Activated effector memory CD4-positive, alpha-beta T cell treated with anti-CD3 and anti-CD28 coated beads, Interleukin-2, amount 50 U/mL, for 16 hours (primary cell): ENCODE results near the gene IL12RB2.
A peak's percentile ranks its signal among the peaks of the same experiment; 100 is the strongest.

Experiments used
- DNase-seq: peaks from one replicate; pipeline ENCODE4 v3.0.0-alpha.2; 2020

Gene IL12RB2

DNA sequence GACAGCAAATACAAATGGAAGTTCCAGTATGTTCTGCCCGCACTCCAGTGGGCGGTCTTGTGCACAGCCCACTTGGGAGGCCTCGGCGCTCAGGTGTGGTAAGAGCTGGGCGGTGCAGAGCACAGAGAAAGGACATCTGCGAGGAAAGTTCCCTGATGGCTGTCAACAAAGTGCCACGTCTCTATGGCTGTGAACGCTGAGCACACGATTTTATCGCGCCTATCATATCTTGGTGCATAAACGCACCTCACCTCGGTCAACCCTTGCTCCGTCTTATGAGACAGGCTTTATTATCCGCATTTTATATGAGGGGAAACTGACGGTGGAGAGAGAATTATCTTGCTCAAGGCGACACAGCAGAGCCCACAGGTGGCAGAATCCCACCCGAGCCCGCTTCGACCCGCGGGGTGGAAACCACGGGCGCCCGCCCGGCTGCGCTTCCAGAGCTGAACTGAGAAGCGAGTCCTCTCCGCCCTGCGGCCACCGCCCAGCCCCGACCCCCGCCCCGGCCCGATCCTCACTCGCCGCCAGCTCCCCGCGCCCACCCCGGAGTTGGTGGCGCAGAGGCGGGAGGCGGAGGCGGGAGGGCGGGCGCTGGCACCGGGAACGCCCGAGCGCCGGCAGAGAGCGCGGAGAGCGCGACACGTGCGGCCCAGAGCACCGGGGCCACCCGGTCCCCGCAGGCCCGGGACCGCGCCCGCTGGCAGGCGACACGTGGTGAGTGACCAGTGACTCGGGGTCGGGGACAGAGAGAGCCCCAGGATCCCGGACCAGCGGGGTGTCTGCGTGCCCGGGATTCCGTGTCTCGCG lies at the start of gene IL12RB2:
Gene IL12RB2 (plus strand): TSS at position 623 of the 810 bp plus-strand sequence. CDS start 12,496 bp downstream, outside the sequence.
- DNase-seq = peak; percentile 75

- peak; percentile 66 for DNase-seq
These were observed 46.0 kb upstream of the IL12RB2 start for GRCh38 chr1:67261680-67262079.

- no peak for DNase-seq
These were observed 44.9 kb upstream of the IL12RB2 start for GRCh38 chr1:67262735-67263134.

- no peak for DNase-seq
These were observed 43.5 kb upstream of the IL12RB2 start for GRCh38 chr1:67264152-67264551.

DNA sequence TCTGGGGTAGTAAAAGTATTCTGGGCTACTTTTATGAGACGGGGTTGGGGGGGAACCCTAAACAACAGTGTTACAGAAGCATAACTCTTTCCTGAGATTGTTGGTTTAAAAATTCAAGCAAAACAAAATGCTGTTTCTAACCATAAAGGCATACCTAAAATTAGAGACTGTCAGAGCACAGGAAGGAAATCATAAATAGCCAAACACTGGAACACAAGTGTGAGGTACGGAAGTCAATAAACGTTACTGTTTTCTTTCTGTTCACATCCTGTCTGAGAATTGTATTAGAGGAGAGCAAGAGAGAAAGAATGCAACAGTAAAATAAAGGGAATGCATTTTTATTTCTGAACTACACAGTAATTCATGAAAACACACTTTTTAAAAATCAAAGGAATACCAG lies 42.8 kb upstream of the IL12RB2 start:
- no peak for DNase-seq

GRCh38 chr1:67269061-67269460 lies 38.6 kb upstream of the IL12RB2 start:
- no peak for DNase-seq

DNA sequence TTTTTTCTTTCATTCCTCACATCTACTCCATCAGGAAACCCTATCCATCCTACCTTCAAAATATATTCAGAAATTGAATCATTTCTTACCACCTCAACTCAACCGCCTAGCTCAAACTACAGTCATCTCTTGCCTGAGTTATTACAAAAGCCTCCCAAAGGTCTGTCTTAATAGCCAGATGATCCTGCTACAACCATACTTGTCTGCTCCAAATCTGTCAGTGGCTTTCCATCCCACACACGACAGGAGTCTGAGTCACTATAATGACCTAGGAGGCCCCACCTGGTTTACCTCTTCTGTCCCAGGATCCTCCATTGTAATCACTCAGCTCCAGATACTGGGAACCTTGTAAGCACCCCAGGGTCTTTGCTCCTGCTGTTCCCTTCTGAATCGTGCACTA lies 37.1 kb upstream of the IL12RB2 start:
- no peak for DNase-seq

GRCh38 chr1:67273591-67273990 lies 34.1 kb upstream of the IL12RB2 start:
- no peak for DNase-seq

- no peak for DNase-seq
These were observed 32.9 kb upstream of the IL12RB2 start for GRCh38 chr1:67274623-67275325.

- DNase-seq = no peak
These were observed 27.0 kb upstream of the IL12RB2 start for GRCh38 chr1:67280696-67281095.

GRCh38 chr1:67281244-67281643 lies 26.4 kb upstream of the IL12RB2 start:
- DNase-seq = no peak

GRCh38 chr1:67285780-67286488 lies 21.7 kb upstream of the IL12RB2 start:
- no peak for DNase-seq

DNA sequence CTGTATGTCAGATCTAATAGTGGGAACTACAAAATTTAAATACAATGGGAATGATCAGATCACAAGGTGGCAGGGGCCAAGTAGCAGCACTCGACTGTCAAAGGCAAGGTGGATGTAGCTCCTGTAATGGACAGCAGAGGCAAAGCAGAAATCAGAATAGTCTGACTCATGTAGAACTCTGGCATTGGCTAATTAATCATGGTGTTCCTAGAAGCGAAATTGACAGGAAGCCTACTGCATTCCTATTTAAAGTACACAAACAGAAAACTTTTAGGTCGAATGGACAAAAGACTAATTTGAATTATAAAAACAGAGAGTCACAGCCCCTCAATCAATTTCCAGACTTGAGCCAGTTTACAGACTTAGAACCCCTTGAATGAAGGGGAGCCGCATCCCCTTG lies 17.4 kb upstream of the IL12RB2 start:
- no peak for DNase-seq

GRCh38 chr1:67294836-67295617 lies 12.6 kb upstream of the IL12RB2 start:
- no peak for DNase-seq

DNA sequence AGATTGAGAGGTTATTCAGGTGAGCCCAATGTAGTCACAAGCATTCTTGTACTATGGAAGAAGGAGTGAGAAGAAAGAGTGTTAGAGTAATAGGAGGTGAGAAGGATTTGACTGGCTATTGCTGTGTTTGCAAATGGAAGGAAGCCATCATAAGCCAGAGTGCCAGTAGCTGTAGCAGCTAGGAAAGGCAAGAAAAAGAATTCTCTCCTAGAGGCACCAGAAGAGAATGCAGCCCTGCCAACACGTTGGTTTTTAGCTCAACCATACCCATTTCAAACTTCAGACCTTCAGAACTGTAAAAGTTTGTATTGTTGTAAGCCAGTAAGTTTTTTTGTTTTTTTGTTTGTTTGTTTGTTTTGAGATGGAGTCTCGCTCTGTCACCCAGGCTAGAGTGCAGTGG lies 8.9 kb upstream of the IL12RB2 start:
- DNase-seq = no peak

GRCh38 chr1:67299296-67299695 lies 8.4 kb upstream of the IL12RB2 start:
- DNase-seq = no peak

GRCh38 chr1:67300561-67300960 lies 7.1 kb upstream of the IL12RB2 start:
- no peak for DNase-seq

DNA sequence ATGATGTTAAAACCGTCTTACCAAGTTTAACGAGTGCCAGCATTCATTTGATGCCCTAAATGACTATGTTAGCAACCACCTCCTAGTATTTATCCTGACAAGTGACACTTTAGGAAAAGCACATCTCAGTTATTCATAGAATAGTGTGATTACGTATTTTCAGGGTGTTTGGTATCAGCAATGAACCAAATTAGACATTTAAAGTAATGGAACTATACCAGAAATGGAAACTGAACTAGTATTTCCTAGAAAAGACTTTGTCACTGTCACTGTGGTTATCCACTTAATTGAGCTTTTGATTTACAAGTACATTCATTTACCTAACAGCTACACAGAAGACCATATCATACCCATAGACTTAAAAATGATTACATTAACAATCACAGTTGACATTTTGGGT lies 3.6 kb upstream of the IL12RB2 start:
- no peak for DNase-seq

DNA sequence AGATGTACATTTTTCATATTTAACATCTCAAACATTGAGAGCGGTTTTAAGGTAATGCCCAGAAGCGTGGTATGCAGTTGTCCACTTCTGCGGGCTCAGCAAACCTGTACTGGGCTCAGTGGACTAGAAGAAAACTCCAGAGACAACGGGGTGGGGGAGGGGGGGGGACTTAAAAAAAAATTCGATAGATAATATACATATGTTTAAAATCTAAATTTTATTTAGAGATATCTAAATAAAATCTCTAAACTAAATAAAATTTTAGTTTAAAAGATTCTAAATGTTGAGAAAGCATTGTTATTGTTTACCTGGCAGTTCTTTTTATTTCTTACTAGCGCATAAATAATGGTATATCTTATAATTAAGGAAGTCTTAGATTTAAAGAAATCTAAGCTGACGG lies 1.1 kb upstream of the IL12RB2 start:
- no peak for DNase-seq

DNA sequence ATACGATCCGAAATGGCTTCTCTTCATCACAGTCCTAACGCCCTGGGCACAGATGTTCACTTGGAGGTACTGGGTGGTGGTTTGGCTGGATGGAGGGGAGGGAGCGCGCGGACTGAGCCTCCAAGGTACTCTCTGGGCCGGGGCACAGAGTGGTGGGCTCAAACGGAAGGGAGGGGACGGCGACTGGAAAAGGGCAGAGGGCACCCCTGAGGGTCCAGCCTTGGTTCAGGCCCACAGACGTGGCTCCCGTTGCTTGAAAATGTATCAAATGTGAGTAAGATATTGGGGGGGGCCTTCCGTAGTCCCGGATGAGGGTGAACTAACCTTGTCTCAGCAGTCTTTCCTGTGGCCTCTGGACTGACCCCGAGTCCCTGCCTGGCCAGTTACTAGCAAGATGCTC lies 463 bp downstream of the IL12RB2 start:
- no peak for DNase-seq

- no peak for DNase-seq
These were observed 4.9 kb downstream of the IL12RB2 start for GRCh38 chr1:67312615-67313014.

DNA sequence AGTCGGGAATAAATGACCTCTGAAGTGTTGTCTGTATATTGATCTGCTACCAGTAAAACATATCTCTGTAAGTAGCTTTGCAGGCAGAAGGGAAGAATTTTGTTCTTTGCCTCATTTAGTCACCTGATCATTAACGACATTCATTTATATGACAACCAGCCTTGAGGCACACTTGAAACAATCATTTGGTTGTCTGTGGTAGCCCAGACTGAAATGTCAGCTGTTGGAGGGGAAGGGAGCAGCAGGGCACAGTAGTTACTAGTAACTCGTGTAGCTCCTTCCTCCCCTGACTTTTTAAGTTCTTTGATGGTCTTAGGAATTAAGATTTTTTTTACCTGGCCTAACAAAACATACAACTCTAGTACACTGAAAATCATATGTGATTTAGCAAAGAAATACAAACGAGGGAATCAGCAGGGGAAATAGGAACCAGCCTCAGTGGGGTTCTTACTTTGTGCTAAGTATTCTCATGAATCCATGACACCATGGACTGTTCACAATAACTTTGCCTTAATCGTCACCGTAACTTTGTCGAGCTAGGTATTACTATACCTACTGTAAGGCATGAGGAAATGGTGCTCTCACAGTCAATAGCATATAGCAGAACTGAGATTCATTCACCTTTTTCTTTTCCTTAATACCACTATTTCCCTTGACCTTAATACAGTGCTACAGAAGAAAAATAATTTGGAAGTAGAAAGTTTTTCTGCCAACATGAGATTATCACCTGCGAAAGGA lies 6.4 kb downstream of the IL12RB2 start:
- DNase-seq = no peak
